HG02840 (cell line): Measurements from ENCODE around the gene PIP5K1B.

Experiments
- ATAC-seq: cut with Tn5 transposase; IDR thresholded peaks from one replicate; pipeline ENCODE4 v1.9.1; 2021; ENCODE audit warnings: mild to moderate bottlenecking, moderate library complexity, moderate number of reproducible peaks; ENCODE audit not compliant: unreplicated experiment, low FRiP score

PIP5K1B gene

DNA sequence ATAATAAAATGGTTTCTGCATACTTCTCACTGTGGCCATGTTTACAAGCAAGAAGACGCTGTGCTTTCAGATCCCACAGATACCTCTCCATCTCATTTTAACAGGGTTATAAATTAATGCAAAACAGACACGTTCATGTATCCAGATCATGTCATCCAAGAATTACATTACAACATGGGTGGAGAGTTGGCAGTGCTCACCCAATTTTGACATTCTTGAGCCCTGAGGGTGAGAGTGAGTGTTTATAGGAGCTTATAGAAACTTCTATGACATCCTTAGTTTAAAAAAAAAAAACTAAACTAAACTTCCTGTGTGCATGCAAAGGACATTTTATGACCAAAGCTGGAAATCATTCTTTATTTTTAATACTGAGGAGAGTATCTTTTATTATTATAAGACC is 299.8 kb downstream of the PIP5K1B start:
- ATAC-seq: no peak

DNA sequence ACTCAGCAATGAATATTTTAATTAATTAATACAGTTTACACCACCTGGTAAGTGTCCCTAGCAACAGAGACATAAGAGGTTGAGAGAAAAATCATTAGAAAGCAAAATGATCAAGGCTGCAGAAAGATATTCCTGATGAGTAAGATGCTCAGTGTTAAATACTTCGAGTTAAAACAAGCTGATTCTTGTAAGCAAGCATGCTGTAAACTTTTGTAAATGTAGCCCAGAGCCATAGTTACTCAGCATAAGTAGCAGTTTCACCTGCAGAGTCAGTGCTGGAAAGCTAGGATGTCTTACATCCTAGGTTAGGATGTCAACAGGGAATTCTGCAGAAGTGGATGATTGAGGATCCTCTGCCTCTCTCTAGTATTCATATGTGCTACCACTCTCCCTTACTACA is 304.7 kb downstream of the PIP5K1B start:
- no peak for ATAC-seq

DNA sequence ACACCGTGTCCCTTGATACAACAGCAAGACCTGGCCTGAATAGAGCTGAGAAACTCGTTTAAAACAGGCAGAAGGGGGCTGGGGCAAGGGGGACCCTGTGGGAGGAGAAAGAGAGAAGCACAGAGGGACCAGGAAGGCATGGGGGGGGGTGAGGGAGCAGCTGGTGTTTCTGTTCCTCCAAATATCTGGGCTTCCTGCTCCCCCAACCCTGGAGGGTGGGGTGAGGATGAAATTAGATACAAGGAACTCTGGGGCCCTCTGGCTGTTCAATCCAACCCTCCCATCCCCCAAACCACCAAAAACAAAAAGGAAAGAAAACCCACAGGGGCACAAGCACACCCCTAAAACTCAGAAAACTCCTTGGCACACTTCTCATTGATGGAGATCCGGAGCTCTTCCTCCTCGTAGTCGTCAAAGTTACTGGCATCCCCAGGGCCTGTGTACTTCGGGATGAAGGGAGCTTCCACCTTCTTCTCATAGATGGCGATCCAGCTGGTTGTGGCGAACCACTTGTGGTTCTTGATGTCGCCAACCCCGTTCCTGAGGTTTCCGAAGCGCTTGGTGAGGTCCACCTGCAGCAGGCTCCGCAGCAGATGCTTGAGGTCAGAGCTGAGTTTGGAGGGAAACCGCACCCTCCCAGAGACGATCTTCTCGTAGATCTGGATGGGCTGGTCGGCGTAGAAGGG is 307.8 kb downstream of the PIP5K1B start:
- ATAC-seq: no peak

DNA sequence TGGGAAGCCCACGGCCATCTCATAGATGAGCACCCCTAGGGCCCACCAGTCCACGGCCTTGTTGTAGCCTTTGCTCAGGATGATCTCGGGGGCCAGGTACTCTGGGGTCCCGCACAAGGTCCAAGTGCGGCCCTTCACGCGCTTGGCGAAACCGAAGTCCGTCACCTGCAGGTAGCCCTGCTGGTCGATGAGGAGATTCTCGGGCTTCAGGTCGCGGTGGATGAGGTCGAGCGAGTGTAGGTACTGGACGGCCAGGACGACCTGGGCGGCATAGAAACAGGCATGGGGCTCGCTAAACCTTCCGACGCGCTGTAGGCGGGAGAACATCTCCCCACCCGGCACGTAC is 308.3 kb downstream of the PIP5K1B start:
- ATAC-seq: no peak

DNA sequence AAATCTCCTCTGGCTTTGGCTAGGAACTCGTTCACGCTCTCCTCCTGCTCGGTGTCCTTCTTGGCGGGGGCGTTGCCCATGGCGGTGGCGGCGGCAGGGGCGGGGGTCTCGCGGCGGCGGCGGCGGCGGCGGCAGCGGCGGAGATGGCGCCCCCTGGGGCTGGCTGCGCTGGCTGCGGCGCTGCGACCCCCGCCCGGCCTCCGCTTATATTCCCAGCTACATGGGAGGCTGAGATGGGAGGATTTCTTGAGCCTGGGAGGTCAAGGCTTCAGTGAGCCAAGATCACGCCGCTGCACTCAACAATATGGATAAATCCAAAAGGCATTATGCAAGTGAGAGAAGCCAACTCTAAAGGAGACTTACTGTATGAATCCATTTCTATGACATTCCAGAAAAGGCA is 309.0 kb downstream of the PIP5K1B start, which contains the start of gene PRKACG:
Gene PRKACG (minus strand): TSS at position 101 of the 400 bp plus-strand sequence. CDS start 21 bp downstream, at position 80.
- ATAC-seq: no peak

DNA sequence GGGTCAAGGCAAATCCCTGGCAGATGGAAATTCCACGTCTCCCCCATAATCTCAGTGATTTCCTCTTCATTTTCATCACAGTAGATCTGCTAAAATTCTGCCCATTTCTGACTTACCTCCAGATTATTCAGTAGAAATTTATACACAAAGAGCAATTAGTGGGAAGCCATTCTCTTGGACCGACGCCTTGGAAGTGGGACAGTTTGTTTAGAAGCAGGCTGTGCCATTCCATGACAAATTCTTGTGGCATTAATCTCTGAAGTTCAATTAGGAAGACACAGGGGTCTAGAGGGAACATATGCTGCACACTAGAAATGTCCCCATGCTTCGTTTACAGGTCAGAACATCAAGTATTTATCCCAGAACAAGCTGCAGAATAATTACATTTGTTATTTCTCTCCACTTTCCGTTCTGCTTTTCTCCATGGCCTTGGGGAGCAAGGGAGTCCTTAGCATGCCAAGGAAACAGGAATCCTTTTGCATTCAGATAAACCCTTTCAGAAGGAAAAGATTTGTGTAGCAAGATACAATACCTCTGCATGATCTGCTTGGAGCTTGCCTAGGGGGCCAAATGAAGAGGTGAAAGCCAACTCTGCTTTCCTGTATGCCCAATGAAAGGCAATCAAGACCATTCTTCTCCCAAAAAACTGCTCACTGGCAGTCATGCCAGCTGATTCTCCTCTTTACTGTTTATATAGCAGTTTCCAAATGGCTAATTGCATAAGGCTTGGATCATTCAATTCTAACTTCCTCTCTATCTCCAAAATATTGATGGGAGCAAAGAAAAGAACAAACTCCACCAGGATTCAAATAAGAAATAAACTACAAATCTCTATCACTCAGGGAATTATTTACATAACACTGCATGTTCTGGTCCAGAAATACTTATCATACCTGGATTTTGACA is 311.4 kb downstream of the PIP5K1B start:
- ATAC-seq: no peak

DNA sequence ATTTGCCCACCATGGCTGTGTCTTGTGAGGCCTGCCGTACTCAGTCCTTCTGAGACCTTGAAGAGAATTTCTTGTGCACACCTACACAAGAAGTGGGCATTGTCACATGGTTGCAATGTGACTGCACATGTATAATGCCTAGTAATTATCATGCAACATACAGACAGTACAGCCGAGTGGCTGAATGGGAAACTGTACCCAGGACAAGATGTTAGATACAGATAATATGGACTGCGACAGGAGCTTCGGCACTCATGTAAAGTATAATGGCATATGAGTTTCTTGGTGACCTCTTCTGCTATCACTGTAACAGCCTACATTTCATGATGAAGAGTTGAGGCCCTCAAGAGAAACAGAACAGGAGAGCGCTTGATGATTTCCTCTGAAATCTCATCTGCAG is 313.7 kb downstream of the PIP5K1B start:
- ATAC-seq: no peak

DNA sequence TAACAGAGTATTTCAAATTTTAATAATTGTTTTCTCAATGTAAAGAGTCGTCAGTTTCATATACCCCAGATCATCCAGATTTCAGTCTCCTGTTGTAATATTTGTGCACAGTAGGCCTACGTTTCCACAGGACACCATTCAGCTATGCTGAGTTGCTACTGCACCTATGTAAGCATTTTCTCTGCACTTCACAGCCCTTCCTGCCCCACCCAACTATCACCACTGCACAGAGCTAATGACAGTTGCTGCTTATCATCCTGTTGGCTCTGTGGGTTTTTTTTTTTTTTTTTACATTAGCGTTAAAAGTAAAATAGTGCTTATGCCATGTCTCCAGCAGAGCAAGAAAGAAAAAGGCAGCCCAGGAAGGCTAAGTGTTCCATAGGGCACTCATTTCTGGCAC is 314.8 kb downstream of the PIP5K1B start:
- no peak for ATAC-seq

DNA sequence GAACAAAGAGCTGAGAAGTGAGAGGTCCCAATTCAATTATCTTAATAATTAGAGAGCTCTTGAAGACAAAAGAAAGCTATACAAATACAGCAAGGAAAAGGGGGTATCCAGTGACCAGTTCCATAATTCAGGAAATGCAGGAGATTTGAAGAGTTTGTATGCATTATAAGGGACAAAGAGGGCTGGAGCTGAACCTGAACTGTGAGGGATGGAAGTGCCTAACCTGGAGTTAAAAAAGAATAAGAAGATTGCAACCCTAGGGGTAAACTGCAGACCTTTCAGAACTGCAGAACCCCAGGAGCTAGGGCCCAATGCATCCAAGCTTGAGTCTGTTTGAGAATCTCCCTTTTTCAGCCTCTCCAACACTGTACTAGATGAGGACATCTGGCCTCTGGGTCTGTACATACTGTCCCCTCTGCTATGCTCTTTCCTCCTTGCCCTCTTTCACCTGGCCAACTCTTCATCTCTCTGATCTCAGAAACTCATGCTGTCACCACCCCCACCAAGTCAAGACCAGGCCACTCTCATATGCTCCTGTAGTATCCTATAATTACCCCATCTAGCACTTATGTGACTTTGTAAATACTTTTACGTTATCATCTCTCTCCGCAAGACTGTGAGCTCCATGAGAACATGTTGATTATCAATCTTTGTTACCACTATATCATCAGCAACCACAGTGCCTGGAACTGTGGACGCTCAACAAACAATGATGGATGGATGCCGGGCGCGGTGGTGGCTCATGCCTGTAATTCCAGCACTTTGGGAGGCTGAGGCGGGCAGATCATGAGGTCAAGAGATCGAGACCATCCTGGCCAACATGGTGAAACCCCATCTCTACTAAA is 315.5 kb downstream of the PIP5K1B start:
- no peak for ATAC-seq

DNA sequence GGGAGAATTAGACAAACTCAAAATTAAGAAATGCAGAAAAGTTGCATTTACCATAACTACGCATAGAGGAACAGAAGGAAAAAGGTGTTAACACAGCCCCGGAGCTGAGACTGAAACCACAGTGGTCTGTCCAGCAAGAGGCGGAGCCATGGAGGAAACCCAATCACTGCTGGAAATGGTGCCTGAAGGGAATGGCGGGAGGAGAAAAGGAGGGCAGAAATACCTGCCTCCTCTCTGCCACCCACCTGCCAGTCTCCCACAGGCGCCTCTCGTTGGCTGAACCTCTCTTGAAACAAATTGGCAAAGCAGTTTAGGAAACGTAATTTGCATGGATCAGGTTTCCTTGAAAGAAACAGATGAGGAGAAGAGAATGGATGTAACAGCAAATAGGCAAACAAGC is 318.6 kb downstream of the PIP5K1B start:
- no peak for ATAC-seq

DNA sequence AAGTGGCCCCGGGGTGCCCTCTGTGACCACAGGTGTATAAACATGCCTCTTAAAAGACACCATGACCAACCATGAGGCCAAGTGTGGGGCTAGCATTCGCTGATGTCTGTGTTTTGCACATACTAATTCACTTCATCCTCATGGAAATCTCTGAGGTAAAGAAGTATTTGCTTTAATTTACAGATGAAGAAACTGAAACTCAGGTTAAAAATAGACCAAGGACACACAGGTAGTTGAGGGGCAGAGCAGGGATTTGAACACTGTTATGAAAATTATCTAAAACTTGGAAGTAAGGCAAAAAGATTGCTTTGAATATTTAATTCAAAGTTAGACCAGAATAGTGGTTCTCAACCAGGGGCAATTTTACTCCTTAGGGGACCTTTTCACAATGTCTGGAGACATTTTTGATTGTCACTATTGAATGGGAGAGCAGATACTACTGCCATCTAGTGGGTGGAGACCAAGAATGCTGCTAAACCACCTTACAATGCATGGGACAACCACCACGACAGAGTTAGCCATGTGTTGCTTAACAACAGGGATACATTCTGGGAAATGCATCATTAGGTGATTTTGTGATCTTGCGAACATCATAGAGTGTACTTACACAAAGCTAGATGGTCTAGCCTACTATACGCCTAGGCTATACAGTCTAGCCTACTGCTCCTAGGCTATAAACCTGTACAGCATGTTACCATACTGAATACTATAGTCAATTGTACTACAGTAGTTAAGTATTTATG is 322.5 kb downstream of the PIP5K1B start:
- no peak for ATAC-seq

DNA sequence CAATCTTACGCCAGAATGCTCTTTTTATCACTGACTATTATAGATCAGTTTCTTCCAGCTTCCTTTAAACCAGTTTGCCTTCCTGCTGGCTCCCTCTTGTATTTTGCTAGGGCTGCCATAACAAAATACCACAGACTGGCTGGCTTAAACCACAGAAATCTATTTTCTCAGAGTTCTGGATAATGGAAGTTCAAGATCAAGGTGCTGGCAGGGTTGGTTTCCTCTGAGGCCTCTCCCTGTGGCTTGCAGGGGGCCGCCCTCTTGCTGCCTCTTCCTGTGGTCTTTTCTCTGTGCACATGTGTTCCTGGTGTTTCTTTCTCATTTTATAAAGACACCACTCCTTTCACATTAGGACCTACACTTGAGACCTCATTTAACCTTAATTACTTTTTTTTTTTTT is 323.7 kb downstream of the PIP5K1B start:
- ATAC-seq: no peak

DNA sequence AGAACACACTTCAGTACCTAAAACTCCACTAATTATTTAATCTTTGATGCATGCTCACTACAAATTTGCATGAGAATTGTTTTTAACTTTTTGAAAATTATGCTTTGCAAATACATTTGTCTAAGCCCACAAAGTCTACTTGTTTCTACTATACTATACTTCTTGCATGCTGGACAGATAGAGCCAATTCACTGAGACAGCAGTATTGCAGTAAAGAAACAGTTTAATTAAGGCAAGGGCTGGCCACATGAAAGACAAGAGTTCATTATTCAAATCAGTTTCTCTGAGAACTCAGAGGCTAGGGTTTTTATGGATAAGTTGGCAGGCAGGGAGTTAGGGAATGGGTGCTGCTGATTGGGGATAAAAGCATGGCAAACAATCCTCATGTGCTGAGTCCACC is 324.5 kb downstream of the PIP5K1B start:
- ATAC-seq: no peak

DNA sequence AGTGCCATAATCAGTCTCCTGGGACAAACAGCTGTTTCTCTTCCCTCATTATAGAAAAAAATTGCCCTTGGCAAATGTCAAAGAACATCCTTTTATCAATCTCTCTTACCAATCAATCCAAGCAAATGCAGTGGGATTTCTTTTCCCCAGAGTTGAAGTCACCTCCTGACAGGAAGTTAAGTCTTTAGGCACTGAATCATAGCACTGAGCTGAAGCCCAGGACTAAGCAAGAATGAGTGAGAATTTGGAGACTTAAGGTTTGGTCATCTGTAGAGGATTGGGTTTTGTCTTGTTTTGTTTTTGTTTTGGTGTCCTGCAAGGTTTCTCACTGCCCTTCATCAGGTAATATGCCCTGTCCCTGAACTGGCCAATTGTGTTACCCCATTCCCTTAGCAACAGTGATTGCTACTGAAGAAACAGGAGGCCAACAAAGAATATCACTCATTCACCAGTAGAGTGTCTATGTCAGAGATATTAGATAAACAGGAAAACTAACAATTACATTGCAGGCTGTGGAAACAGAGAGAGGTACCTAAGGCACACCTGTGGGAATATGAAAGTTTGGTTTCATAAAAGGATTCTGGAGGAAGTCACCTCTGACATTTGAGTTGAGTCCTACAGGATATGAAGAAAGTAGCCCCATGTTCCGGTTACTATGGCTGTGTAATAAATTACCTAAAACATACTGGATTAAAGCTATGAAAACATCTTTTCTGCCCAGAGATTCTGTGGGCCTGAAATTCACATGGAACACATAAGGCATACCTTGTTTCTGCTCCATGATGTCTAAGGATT is 326.0 kb downstream of the PIP5K1B start:
- ATAC-seq: no peak

DNA sequence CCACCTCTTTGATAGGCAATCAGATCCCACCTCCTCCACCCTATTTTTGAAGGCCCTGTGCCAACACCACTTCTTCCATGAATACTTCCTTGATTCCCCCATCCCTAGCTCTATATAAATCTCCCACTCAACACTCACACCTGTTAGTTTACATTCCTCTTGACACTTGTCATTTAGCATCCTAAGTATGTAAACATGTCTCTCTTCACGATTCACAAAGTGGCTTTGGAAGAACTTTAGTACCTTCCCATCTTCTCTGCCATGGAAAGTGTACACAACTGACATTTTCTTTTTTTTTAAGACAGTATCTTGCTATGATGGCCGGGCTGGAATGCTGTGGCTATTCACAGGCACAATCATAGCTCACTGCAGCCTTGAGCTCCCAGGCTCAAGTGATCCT is 329.0 kb downstream of the PIP5K1B start:
- ATAC-seq: no peak

DNA sequence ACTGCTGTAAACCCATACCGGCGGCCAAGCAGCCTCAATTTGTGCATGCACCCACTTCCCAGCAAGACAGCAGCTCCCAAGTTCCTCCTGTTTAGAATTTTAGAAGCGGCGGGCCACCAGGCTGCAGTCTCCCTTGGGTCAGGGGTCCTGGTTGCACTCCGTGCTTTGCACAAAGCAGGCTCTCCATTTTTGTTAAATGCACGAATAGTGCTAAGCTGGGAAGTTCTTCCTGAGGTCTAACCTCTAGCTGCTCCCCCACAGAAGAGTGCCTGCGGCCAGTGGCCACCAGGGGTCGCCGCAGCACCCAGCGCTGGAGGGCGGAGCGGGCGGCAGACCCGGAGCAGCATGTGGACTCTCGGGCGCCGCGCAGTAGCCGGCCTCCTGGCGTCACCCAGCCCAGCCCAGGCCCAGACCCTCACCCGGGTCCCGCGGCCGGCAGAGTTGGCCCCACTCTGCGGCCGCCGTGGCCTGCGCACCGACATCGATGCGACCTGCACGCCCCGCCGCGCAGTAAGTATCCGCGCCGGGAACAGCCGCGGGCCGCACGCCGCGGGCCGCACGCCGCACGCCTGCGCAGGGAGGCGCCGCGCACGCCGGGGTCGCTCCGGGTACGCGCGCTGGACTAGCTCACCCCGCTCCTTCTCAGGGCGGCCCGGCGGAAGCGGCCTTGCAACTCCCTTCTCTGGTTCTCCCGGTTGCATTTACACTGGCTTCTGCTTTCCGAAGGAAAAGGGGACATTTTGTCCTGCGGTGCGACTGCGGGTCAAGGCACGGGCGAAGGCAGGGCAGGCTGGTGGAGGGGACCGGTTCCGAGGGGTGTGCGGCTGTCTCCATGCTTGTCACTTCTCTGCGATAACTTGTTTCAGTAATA is 330.6 kb downstream of the PIP5K1B start, which contains the start of gene FXN:
Gene FXN (plus strand): TSS at position 315 of the 871 bp plus-strand sequence. CDS start 31 bp downstream, at position 346.
- ATAC-seq: peak; percentile 90

DNA sequence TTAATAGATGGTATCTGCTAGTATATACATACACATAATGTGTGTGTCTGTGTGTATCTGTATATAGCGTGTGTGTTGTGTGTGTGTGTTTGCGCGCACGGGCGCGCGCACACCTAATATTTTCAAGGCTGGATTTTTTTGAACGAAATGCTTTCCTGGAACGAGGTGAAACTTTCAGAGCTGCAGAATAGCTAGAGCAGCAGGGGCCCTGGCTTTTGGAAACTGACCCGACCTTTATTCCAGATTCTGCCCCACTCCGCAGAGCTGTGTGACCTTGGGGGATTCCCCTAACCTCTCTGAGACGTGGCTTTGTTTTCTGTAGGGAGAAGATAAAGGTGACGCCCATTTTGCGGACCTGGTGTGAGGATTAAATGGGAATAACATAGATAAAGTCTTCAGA is 331.3 kb downstream of the PIP5K1B start:
- peak; percentile 17 for ATAC-seq

DNA sequence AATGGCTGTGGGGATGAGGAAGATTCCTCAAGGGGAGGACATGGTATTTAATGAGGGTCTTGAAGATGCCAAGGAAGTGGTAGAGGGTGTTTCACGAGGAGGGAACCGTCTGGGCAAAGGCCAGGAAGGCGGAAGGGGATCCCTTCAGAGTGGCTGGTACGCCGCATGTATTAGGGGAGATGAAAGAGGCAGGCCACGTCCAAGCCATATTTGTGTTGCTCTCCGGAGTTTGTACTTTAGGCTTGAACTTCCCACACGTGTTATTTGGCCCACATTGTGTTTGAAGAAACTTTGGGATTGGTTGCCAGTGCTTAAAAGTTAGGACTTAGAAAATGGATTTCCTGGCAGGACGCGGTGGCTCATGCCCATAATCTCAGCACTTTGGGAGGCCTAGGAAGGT is 331.8 kb downstream of the PIP5K1B start:
- ATAC-seq: no peak
